Tibial nerve (tissue), 4 donors: ENCODE measurements around the gene CCDC85B. TPM values are rescaled to one million over a fixed set of nuclear protein-coding genes. Genes with fewer than 3 reads are reported as not detected.

ENCODE experiments used
- DNase-seq, 2 donors: peaks; one replicate each; pipeline ENCODE4 v3.0.0-alpha.2; 2019; ENCODE audit warnings: low spot score in 2 of 2
- H3K27ac ChIP-seq, 4 donors: fragments of 200-600 bp; sonication (generic) in 3 of 4; one replicate each; pipeline ENCODE4 v1.5.1; 2017 to 2019; ENCODE audit warnings: mild to moderate bottlenecking in 1 of 4
- H3K27me3 ChIP-seq, 2 donors: fragments of 200-600 bp; sonication (generic) in 1 of 2; one replicate each; pipeline versions ENCODE4 v1.5.1 to v1.6.0; 2017 to 2019
- H3K36me3 ChIP-seq, 3 donors: fragments of 200-600 bp; sonication (generic); one replicate each; pipeline ENCODE4 v1.5.1; 2018 to 2019
- H3K4me1 ChIP-seq, 4 donors: fragments of 200-600 bp; sonication (generic) in 3 of 4; one replicate each; pipeline ENCODE4 v1.5.1; 2017 to 2019
- H3K4me3 ChIP-seq, 4 donors: fragments of 200-600 bp; sonication (generic) in 3 of 4; one replicate each; pipeline ENCODE4 v1.5.1; 2017 to 2019; ENCODE audit warnings: mild to moderate bottlenecking in 1 of 4, moderate library complexity in 1 of 4
- H3K9me3 ChIP-seq, 4 donors: fragments of 200-600 bp; sonication (generic) in 3 of 4; one replicate each; pipeline ENCODE4 v1.5.1; 2017 to 2019
- EP300 ChIP-seq, 2 donors: sonication (generic); formaldehyde crosslinking; IDR thresholded peaks; one replicate each; pipeline ENCODE4 v1.6.1; 2017; ENCODE audit warnings: antibody characterized with exemption in 2 of 2, mild to moderate bottlenecking in 1 of 2
- POLR2A ChIP-seq, 2 donors: fragments of 450-650 bp; IDR thresholded peaks; one replicate each; pipeline ENCODE4 v1.6.1; 2017; ENCODE audit warnings: antibody characterized with exemption in 2 of 2, mild to moderate bottlenecking in 2 of 2, moderate library complexity in 2 of 2
- WGBS, 2 donors: methylation state at CpG; one replicate each; pipeline ENCODE4 v1.1.5; 2018; 5-methylcytosine and 5-hydroxymethylcytosine counted together
- total RNA-seq, 4 donors: library from RNA; depleted of rRNA; stranded (reverse); fragments of >200 nt; gene quantifications; one replicate each; pipeline ENCODE4 v1.1.0, GENCODE V29; 2016
- TF ChIP-seq, protein P1 (sequence below), 5 experiments: fragments of 200-600 bp in 3 of 5; fragments of 450-650 bp in 2 of 5; sonication (generic) in 3 of 5; IDR thresholded peaks; one replicate each; pipeline ENCODE4 v1.5.1; 2016 to 2019; ENCODE audit warnings: antibody characterized with exemption in 5 of 5, mild to moderate bottlenecking in 3 of 5, moderate library complexity in 2 of 5

CCDC85B gene
- total RNA-seq, 4 donors from 2014 or later, result 73.0 to 108 (median 89.4) TPM

DNA sequence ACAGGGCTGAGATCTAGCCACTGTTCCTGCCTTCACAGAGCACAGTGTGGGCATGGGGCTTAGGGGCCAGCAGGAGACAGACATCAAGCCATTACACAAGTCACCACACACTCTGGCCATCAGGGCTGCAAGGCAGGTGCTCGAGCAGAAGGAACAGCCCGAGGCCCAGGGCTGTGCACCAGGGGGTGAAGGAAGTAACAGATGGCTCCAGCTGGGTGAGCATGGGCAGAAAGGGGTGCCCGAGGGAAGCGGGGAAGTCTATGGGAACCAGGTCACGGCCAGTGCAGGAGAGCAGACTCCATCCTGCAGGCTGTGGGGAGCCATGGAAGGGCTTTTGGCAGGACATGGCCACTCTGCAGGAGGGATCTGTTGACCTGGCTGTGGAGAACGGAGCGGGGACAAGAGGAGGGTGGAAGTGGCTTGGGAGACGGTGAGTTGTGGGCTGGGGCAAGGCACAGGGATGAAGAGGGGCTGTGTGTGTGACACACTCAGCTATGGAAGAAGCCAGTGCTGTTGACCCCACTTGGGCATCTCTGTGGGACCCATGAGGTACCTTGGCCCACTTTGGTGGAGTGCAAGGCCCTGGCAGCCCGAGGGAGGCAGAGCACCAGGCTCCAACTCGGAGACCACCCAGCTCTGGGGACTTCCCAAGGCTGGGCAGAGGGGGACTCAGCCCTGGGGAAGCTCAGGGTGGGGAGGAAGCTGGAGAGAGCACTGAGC lies 24.8 kb downstream of the CCDC85B start:
- peaks cover 2 to 66% (median 45%) of the 10 kb centered on the region in 4 donors for H3K4me1 ChIP-seq
- H3K4me3 ChIP-seq, result no peak overlapping the region
- no peaks in the 10 kb centered on the region for H3K27me3 ChIP-seq
- no peak for TF ChIP-seq EP300 (IDR thresholded peaks at IDR 0.05)
- TF ChIP-seq, protein P1, sequence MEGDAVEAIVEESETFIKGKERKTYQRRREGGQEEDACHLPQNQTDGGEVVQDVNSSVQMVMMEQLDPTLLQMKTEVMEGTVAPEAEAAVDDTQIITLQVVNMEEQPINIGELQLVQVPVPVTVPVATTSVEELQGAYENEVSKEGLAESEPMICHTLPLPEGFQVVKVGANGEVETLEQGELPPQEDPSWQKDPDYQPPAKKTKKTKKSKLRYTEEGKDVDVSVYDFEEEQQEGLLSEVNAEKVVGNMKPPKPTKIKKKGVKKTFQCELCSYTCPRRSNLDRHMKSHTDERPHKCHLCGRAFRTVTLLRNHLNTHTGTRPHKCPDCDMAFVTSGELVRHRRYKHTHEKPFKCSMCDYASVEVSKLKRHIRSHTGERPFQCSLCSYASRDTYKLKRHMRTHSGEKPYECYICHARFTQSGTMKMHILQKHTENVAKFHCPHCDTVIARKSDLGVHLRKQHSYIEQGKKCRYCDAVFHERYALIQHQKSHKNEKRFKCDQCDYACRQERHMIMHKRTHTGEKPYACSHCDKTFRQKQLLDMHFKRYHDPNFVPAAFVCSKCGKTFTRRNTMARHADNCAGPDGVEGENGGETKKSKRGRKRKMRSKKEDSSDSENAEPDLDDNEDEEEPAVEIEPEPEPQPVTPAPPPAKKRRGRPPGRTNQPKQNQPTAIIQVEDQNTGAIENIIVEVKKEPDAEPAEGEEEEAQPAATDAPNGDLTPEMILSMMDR (IDR thresholded peaks at IDR 0.05), result no peak
- TF ChIP-seq POLR2A (IDR thresholded peaks at IDR 0.05), result no peak
- H3K9me3 ChIP-seq, result no peaks in the 10 kb centered on the region
- peak overlapping the region; percentile 32 to 97 (median 85) for H3K27ac ChIP-seq
- DNase-seq, result no peak
- peaks cover 0 to 5% (median 0%) of the 10 kb centered on the region in 3 donors for H3K36me3 ChIP-seq
- 55 to 65% methylated on average over 9 to 10 of the region's 10 CpGs for WGBS, 2 donors

DNA sequence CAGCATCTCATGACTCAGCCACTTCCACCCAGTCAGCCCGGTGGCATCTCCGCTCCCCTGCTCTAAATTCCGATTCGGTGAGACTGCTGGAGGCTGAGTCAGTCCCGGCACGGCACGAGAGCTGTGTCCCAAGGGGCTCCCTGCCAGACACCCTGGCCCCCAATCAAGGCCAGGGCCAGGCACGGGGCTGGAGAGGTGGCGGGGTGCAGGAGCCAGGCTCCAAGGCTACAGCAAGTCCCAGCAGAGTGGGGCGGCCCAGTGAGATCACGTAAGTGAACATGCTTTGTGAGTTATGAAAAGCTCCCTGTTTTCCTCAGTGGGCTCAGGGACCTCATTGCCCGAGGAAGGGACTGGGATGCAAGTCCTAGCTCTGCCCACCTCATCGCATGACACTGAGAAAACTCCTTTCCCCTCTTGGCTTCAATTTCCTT lies 25.4 kb downstream of the CCDC85B start:
- peak overlapping the region; percentile 19 to 97 (median 85) for H3K27ac ChIP-seq
- peak; percentile 59 to 63 for DNase-seq
- 7 to 13% methylated on average over 2 to 13 of the region's 13 CpGs for WGBS, 2 donors
- H3K36me3 ChIP-seq, result peaks cover 0 to 5% (median 0%) of the 10 kb centered on the region in 3 donors
- H3K4me3 ChIP-seq, result no peak overlapping the region
- TF ChIP-seq, protein P1 (IDR thresholded peaks at IDR 0.05), result no peak
- peak in 1 of 2 donors; percentile 63 for TF ChIP-seq EP300 (IDR thresholded peaks at IDR 0.05)
- no peaks in the 10 kb centered on the region for H3K9me3 ChIP-seq
- H3K4me1 ChIP-seq, result peaks cover 4 to 72% (median 50%) of the 10 kb centered on the region in 4 donors
- no peaks in the 10 kb centered on the region for H3K27me3 ChIP-seq

- no peaks in the 10 kb centered on the region for H3K9me3 ChIP-seq
- peaks cover 0 to 5% (median 0%) of the 10 kb centered on the region in 3 donors for H3K36me3 ChIP-seq
- DNase-seq, result no peak
- no peaks in the 10 kb centered on the region for H3K27me3 ChIP-seq
- peak overlapping the region; percentile 19 to 97 (median 85) for H3K27ac ChIP-seq
- WGBS, 2 donors, result 69 to 74% methylated on average over 4 to 7 of the region's 7 CpGs
- peaks cover 4 to 74% (median 50%) of the 10 kb centered on the region in 4 donors for H3K4me1 ChIP-seq
- TF ChIP-seq EP300 (IDR thresholded peaks at IDR 0.05) (no peak), POLR2A (IDR thresholded peaks at IDR 0.05) (no peak)
- TF ChIP-seq, protein P1 (IDR thresholded peaks at IDR 0.05), result no peak
- H3K4me3 ChIP-seq, result no peak overlapping the region
Observed at GRCh38 chr11:65916391-65916790, 25.9 kb downstream of the CCDC85B start.

- Histone ChIP-seq H3K9me3 (no peaks in the 10 kb centered on the region), H3K36me3 (peaks cover 0 to 8% (median 0%) of the 10 kb centered on the region in 3 donors), H3K4me3 (peak overlapping the region in 1 of 4 donors; percentile 86), H3K4me1 (peaks cover 4 to 69% (median 44%) of the 10 kb centered on the region in 4 donors), H3K27me3 (no peaks in the 10 kb centered on the region), H3K27ac (peak overlapping the region in 3 of 4 donors; percentile 75 to 97 (median 95))
- no peak for DNase-seq
- WGBS, 2 donors, result 87 to 92% methylated on average over 3 of the region's 3 CpGs
- TF ChIP-seq POLR2A (IDR thresholded peaks at IDR 0.05) (no peak), EP300 (IDR thresholded peaks at IDR 0.05) (no peak)
- TF ChIP-seq, protein P1 (IDR thresholded peaks at IDR 0.05), result no peak
Observed at GRCh38 chr11:65917077-65917433, 26.6 kb downstream of the CCDC85B start.
